ENCODE measurements around the gene CXADR. TPM values are rescaled to one million over a fixed set of nuclear protein-coding genes. Genes with fewer than 3 reads are reported as not detected.
"Not testable (repeated sequence)": the region's sequence is repeated elsewhere in the genome, so short reads cannot be mapped to it uniquely, and the experiment has no call there.

The CXADR gene
- 10 to 100 TPM; 31.4 to 41.5 (median 36.2) TPM for polyA plus RNA-seq (ENCODE audit: insufficient read length in 4 of 4)

GRCh38 chr21:17512253-17513213, at the start of gene CXADR:
Gene CXADR, plus strand, starts transcription at chr21:17513043. Its CDS starts 87 bp downstream, at chr21:17513130.
- DNase-seq (ENCODE audit: low read depth in 4 of 4, low spot score in 2 of 4), result peak in 3 of 4 donors; percentile 56 to 78 (median 70)

- no peak for DNase-seq (ENCODE audit: low read depth in 4 of 4, low spot score in 2 of 4)
Observed at GRCh38 chr21:17466166-17466565, 46.7 kb upstream of the CXADR start.

- DNase-seq (ENCODE audit: low read depth in 4 of 4, low spot score in 2 of 4), result peak; percentile 13 to 28 (median 25)
Observed at GRCh38 chr21:17467392-17467791, 45.5 kb upstream of the CXADR start.

GRCh38 chr21:17467829-17468228, 45.0 kb upstream of the CXADR start:
- DNase-seq (ENCODE audit: low read depth in 4 of 4, low spot score in 2 of 4), result no peak

- no peak for DNase-seq (ENCODE audit: low read depth in 4 of 4, low spot score in 2 of 4)
Observed at GRCh38 chr21:17468698-17469097, 44.1 kb upstream of the CXADR start.

- no peak for DNase-seq (ENCODE audit: low read depth in 4 of 4, low spot score in 2 of 4)
Observed at GRCh38 chr21:17469727-17470126, 43.1 kb upstream of the CXADR start.

GRCh38 chr21:17472182-17472581, 40.7 kb upstream of the CXADR start:
- no peak for DNase-seq (ENCODE audit: low read depth in 4 of 4, low spot score in 2 of 4)

- no peak for DNase-seq (ENCODE audit: low read depth in 4 of 4, low spot score in 2 of 4)
Observed at GRCh38 chr21:17472592-17473271, 40.1 kb upstream of the CXADR start.

- no peak for DNase-seq (ENCODE audit: low read depth in 4 of 4, low spot score in 2 of 4)
Observed at GRCh38 chr21:17476006-17476405, 36.8 kb upstream of the CXADR start.

GRCh38 chr21:17478156-17478555, 34.7 kb upstream of the CXADR start:
- DNase-seq (ENCODE audit: low read depth in 4 of 4, low spot score in 2 of 4), result not testable (repeated sequence)

GRCh38 chr21:17479606-17480005, 33.2 kb upstream of the CXADR start:
- DNase-seq (ENCODE audit: low read depth in 4 of 4, low spot score in 2 of 4), result no peak

- DNase-seq (ENCODE audit: low read depth in 4 of 4, low spot score in 2 of 4), result no peak
Observed at GRCh38 chr21:17482928-17483327, 29.9 kb upstream of the CXADR start.

GRCh38 chr21:17488620-17489019, 24.2 kb upstream of the CXADR start:
- DNase-seq (ENCODE audit: low read depth in 4 of 4, low spot score in 2 of 4), result no peak

- DNase-seq (ENCODE audit: low read depth in 4 of 4, low spot score in 2 of 4), result not testable (repeated sequence)
Observed at GRCh38 chr21:17489565-17489964, 23.3 kb upstream of the CXADR start.

GRCh38 chr21:17491716-17492414, 21.0 kb upstream of the CXADR start:
- DNase-seq (ENCODE audit: low read depth in 4 of 4, low spot score in 2 of 4), result no peak

GRCh38 chr21:17492415-17493168, 20.3 kb upstream of the CXADR start:
- no peak for DNase-seq (ENCODE audit: low read depth in 4 of 4, low spot score in 2 of 4)

- DNase-seq (ENCODE audit: low read depth in 4 of 4, low spot score in 2 of 4), result no peak
Observed at GRCh38 chr21:17494051-17494450, 18.8 kb upstream of the CXADR start.

- no peak for DNase-seq (ENCODE audit: low read depth in 4 of 4, low spot score in 2 of 4)
Observed at GRCh38 chr21:17495680-17496079, 17.2 kb upstream of the CXADR start.

- DNase-seq (ENCODE audit: low read depth in 4 of 4, low spot score in 2 of 4), result no peak
Observed at GRCh38 chr21:17497316-17497715, 15.5 kb upstream of the CXADR start.

- no peak for DNase-seq (ENCODE audit: low read depth in 4 of 4, low spot score in 2 of 4)
Observed at GRCh38 chr21:17498586-17498985, 14.3 kb upstream of the CXADR start.

All from left renal cortex interstitium (tissue), 4 donors.